Stimulated activated CD8-positive, alpha-beta memory T cell treated with anti-CD3 and anti-CD28 coated beads, Interleukin-4, amount 100 ng/mL, for 24 hours (primary cell): ENCODE data around the gene RNF19B.

Source experiments
- DNase-seq: peaks from one replicate; pipeline ENCODE4 v3.0.0-alpha.2; 2020; ENCODE audit warnings: low read depth

RNF19B gene

GRCh38 chr1:32888134-32888533, 76.5 kb downstream of the RNF19B start:
- DNase-seq: no peak

GRCh38 chr1:32887623-32888022, 77.0 kb downstream of the RNF19B start:
- DNase-seq: no peak

DNA sequence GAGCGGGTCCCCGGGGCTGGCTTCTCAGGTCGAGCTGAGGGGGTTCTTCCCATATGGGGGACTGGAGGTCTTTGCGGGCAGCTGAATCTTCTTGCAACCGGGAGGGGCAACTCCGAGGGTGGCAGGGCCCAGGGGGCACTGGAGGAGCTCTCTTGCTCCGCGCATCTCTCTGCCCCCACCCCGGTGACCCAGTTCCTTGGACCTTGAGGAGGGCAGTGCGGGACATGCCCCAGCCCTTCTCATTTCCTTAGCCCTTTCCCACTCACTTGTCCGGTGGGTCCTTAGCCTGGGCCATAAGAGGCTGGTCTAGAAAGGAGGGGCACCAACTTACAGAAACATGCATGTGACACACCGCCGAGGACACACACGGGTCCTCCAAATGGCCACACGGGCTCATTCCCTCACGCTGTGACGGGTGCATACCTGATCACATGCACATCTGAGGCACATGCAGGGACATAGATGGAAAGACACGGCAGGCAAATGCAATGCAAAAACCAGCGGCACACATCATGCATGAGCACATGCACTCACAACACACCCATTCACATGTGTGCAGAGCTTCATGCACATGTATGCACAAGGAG, 77.7 kb downstream of the RNF19B start:
- no peak for DNase-seq
